Mesenchymal stem cell (in vitro differentiated cells and primary cell): ENCODE data around the gene ERI3.

Experiments used
- DNase-seq: peaks from one replicate; pipeline ENCODE4 v3.0.0-alpha.2; 2013
- H2AFZ ChIP-seq: one replicate; pipeline ENCODE4 v1.6.1; 2013; ENCODE audit warnings: low read depth, mild to moderate bottlenecking, control low read depth, inconsistent platforms, low read length, moderate library complexity
- H2AK5ac ChIP-seq: 2 replicates; pipeline ENCODE4 v1.6.1; 2013; ENCODE audit warnings: low read length, moderate library complexity, mild to moderate bottlenecking, inconsistent platforms; ENCODE audit not compliant: severe bottlenecking
- H2BK120ac ChIP-seq: one replicate; pipeline ENCODE4 v1.6.1; 2013; ENCODE audit warnings: low read depth, mild to moderate bottlenecking, inconsistent platforms, low read length, moderate library complexity
- H2BK12ac ChIP-seq, 2 experiments: one replicate each; pipeline ENCODE4 v1.6.1; 2013; ENCODE audit warnings: inconsistent platforms in 2 of 2, low read length in 2 of 2, mild to moderate bottlenecking in 2 of 2, moderate library complexity in 2 of 2, control low read depth in 1 of 2
- H2BK15ac ChIP-seq: one replicate; pipeline ENCODE4 v1.6.1; 2013; ENCODE audit warnings: mild to moderate bottlenecking, low read depth, inconsistent platforms; ENCODE audit not compliant: poor library complexity, severe bottlenecking
- H2BK5ac ChIP-seq: 2 replicates; pipeline ENCODE4 v1.6.1; 2013; ENCODE audit warnings: low read depth, mild to moderate bottlenecking, low read length, control low read depth, inconsistent platforms; ENCODE audit not compliant: poor library complexity, severe bottlenecking
- H3K14ac ChIP-seq, 2 experiments: one replicate each; pipeline ENCODE4 v1.6.1; 2013; ENCODE audit warnings: inconsistent platforms in 2 of 2, low read length in 2 of 2, control low read depth in 1 of 2, mild to moderate bottlenecking in 1 of 2, moderate library complexity in 1 of 2
- H3K18ac ChIP-seq, 2 experiments: one replicate each; pipeline ENCODE4 v1.6.1; 2013; ENCODE audit warnings: inconsistent platforms in 2 of 2, low read length in 2 of 2, control low read depth in 1 of 2, low read depth in 1 of 2, mild to moderate bottlenecking in 1 of 2
- H3K23ac ChIP-seq, 2 experiments: one replicate each; pipeline ENCODE4 v1.6.1; 2013; ENCODE audit warnings: inconsistent platforms in 2 of 2, low read length in 2 of 2, mild to moderate bottlenecking in 2 of 2, moderate library complexity in 2 of 2, control low read depth in 1 of 2
- H3K27ac ChIP-seq: 2 replicates; pipeline ENCODE4 v1.5.1; 2013; ENCODE audit warnings: mild to moderate bottlenecking, moderate library complexity, low read length, control low read depth, inconsistent platforms; ENCODE audit not compliant: poor library complexity, severe bottlenecking
- H3K27me3 ChIP-seq, 2 experiments: 2 replicates each; pipeline versions ENCODE4 v1.6.1 to v1.7.0; 2013; ENCODE audit warnings: low read length in 2 of 2, mild to moderate bottlenecking in 2 of 2, moderate library complexity in 2 of 2, control low read depth in 1 of 2, inconsistent platforms in 1 of 2; ENCODE audit not compliant: control insufficient read depth in 1 of 2, insufficient read depth in 1 of 2
- H3K36me3 ChIP-seq, 2 experiments: 2 replicates each; pipeline versions ENCODE4 v1.6.1 to v1.7.0; 2013; ENCODE audit warnings: low read length in 2 of 2, control low read depth in 1 of 2, inconsistent platforms in 1 of 2, low read depth in 1 of 2, mild to moderate bottlenecking in 1 of 2; ENCODE audit not compliant: insufficient read depth in 2 of 2, control insufficient read depth in 1 of 2
- H3K4ac ChIP-seq, 2 experiments: one replicate each; pipeline ENCODE4 v1.6.1; 2013; ENCODE audit warnings: inconsistent platforms in 2 of 2, low read length in 2 of 2, mild to moderate bottlenecking in 2 of 2, moderate library complexity in 2 of 2, control low read depth in 1 of 2, low read depth in 1 of 2
- H3K4me1 ChIP-seq: 2 replicates; pipeline ENCODE4 v1.6.1; 2013; ENCODE audit warnings: low read depth, low read length, control low read depth; ENCODE audit not compliant: control insufficient read depth, insufficient read depth
- H3K4me2 ChIP-seq: 2 replicates; pipeline ENCODE4 v1.6.1; 2013; ENCODE audit warnings: low read length, mild to moderate bottlenecking, inconsistent platforms; ENCODE audit not compliant: poor library complexity, severe bottlenecking
- H3K4me3 ChIP-seq, 2 experiments: 2 replicates each; pipeline versions ENCODE4 v1.5.1 to v1.7.0; 2013; ENCODE audit warnings: low read length in 2 of 2, mild to moderate bottlenecking in 2 of 2, control low read depth in 1 of 2, low read depth in 1 of 2; ENCODE audit not compliant: insufficient read depth in 1 of 2
- H3K79me1 ChIP-seq: replicated peaks from 2 replicates; pipeline ENCODE4 v1.6.1; 2013; ENCODE audit warnings: mild to moderate bottlenecking, control low read depth, low read length, inconsistent platforms; ENCODE audit not compliant: poor library complexity, severe bottlenecking
- H3K9ac ChIP-seq: 2 replicates; pipeline ENCODE4 v1.7.0; 2013; ENCODE audit warnings: mild to moderate bottlenecking, low read length, moderate library complexity
- H3K9me3 ChIP-seq: 2 replicates; pipeline ENCODE4 v1.7.0; 2013; ENCODE audit warnings: mild to moderate bottlenecking, low read length; ENCODE audit not compliant: control insufficient read depth
- H4K8ac ChIP-seq: one replicate; pipeline ENCODE4 v1.6.1; 2013; ENCODE audit warnings: inconsistent platforms, mild to moderate bottlenecking, low read length, moderate library complexity
- H4K91ac ChIP-seq: one replicate; pipeline ENCODE4 v1.6.1; 2013; ENCODE audit warnings: mild to moderate bottlenecking, low read length, inconsistent platforms
- WGBS: methylation state at CpG from one replicate; pipeline ENCODE4 v1.1.7; 2013; ENCODE audit warnings: mixed read lengths; 5-methylcytosine and 5-hydroxymethylcytosine counted together

ERI3 gene

GRCh38 chr1:44389437-44389836 is 34.4 kb upstream of the ERI3 start:
- Histone ChIP-seq H2AFZ (no peak overlapping the region), H3K14ac (no peak overlapping the region), H4K91ac (no peak overlapping the region), H2AK5ac (no peak overlapping the region), H3K4me3 (no peak overlapping the region), H3K27me3 (peaks cover 6 to 48% of the 10 kb centered on the region in 2 experiments), H2BK5ac (no peak overlapping the region), H2BK12ac (no peak overlapping the region), H3K27ac (no peak overlapping the region), H2BK15ac (no peak overlapping the region), H3K4ac (no peak overlapping the region), H3K23ac (no peak overlapping the region), H3K36me3 (no peaks in the 10 kb centered on the region), H4K8ac (no peak overlapping the region), H3K4me2 (no peak overlapping the region), H3K9me3 (no peaks in the 10 kb centered on the region), H2BK120ac (no peak overlapping the region), H3K9ac (no peak overlapping the region), H3K18ac (no peak overlapping the region), H3K4me1 (no peaks in the 10 kb centered on the region), H3K79me1 (no peaks in the 10 kb centered on the region)
- 81% methylated on average over 1 of the region's 1 CpG for WGBS
- no peak for DNase-seq

DNA sequence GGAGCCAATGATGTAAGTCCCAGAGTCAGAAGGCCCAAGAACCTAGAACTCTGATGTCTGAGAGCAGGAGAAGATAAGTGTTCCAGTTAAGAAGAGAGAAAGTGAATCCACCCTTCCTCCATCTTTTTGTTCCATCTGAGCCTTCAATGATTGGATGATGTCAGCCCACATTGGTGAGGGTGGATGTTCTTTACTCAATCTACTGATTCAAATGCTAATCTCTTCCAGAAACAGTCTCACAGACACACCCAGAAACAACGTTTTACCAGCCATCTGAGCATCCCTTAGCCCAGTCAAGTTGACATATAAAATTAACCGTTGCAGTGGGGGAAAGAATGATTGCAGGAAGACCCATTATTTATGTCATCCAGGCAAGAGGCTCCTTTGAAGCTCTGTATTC is 33.5 kb upstream of the ERI3 start:
- H3K27ac ChIP-seq: no peak overlapping the region
- no peaks in the 10 kb centered on the region for H3K9me3 ChIP-seq
- H3K14ac ChIP-seq: no peak overlapping the region
- H2AFZ ChIP-seq: no peak overlapping the region
- H3K27me3 ChIP-seq: peaks cover 9 to 42% of the 10 kb centered on the region in 2 experiments
- no peak overlapping the region for H2BK12ac ChIP-seq
- DNase-seq: no peak
- no peaks in the 10 kb centered on the region for H3K79me1 ChIP-seq
- H2BK15ac ChIP-seq: no peak overlapping the region
- H3K9ac ChIP-seq: no peak overlapping the region
- no peak overlapping the region for H4K8ac ChIP-seq
- no peak overlapping the region for H3K4ac ChIP-seq
- 78% methylated on average over 2 of the region's 2 CpGs for WGBS
- no peak overlapping the region for H3K4me3 ChIP-seq
- no peaks in the 10 kb centered on the region for H3K36me3 ChIP-seq
- H2BK120ac ChIP-seq: no peak overlapping the region
- H3K18ac ChIP-seq: no peak overlapping the region
- H2BK5ac ChIP-seq: no peak overlapping the region
- no peak overlapping the region for H2AK5ac ChIP-seq
- no peak overlapping the region for H3K23ac ChIP-seq
- no peak overlapping the region for H3K4me2 ChIP-seq
- no peak overlapping the region for H4K91ac ChIP-seq
- no peaks in the 10 kb centered on the region for H3K4me1 ChIP-seq

DNA sequence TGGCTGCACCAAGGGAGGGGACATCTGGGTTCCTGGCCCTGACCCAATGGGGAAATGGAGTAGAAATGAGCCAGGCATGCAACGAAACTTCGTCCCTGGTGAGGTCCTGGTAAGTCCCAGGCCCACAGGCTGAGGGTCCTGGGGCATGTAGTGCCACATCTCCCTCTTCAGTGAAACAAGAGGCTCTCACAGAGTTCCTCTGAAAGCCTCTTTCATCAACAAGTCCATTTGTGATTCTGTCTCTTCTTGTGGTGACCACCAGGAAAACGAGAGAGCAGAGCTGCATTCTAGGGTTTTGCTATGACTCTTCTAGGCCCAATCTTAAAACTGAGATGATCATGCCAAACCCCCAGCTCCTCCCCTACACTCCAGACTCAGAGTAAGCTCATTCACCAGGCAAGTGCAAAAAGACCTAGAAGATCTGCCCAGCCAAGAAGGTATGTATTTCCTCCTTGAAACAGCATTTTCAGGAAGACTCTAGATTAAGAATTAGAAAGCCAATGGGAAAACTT is 25.7 kb upstream of the ERI3 start:
- H3K27me3 ChIP-seq: peaks cover 29 to 42% of the 10 kb centered on the region in 2 experiments
- H3K9ac ChIP-seq: no peak overlapping the region
- H3K23ac ChIP-seq: peak overlapping the region in 1 of 2 experiments; percentile 9
- H3K14ac ChIP-seq: no peak overlapping the region
- no peaks in the 10 kb centered on the region for H3K4me1 ChIP-seq
- H3K4me2 ChIP-seq: no peak overlapping the region
- no peaks in the 10 kb centered on the region for H3K9me3 ChIP-seq
- no peaks in the 10 kb centered on the region for H3K79me1 ChIP-seq
- H2AFZ ChIP-seq: no peak overlapping the region
- no peak overlapping the region for H2BK120ac ChIP-seq
- no peaks in the 10 kb centered on the region for H3K36me3 ChIP-seq
- no peak overlapping the region for H3K4ac ChIP-seq
- 70% methylated on average over 3 of the region's 3 CpGs for WGBS
- no peak overlapping the region for H3K4me3 ChIP-seq
- H4K8ac ChIP-seq: no peak overlapping the region
- H2BK5ac ChIP-seq: no peak overlapping the region
- H2BK15ac ChIP-seq: no peak overlapping the region
- H3K27ac ChIP-seq: no peak overlapping the region
- no peak overlapping the region for H2BK12ac ChIP-seq
- H2AK5ac ChIP-seq: no peak overlapping the region
- peak overlapping the region; percentile 40 for H4K91ac ChIP-seq
- no peak overlapping the region for H3K18ac ChIP-seq
- no peak for DNase-seq

GRCh38 chr1:44377925-44378784 is 23.1 kb upstream of the ERI3 start:
- peak; percentile 57 for DNase-seq
- Histone ChIP-seq H3K9ac (no peak overlapping the region), H3K14ac (no peak overlapping the region), H3K79me1 (no peaks in the 10 kb centered on the region), H3K27me3 (peaks cover 25 to 41% of the 10 kb centered on the region in 2 experiments), H2BK12ac (no peak overlapping the region), H2AFZ (no peak overlapping the region), H3K9me3 (no peaks in the 10 kb centered on the region), H3K4me2 (no peak overlapping the region), H2BK120ac (no peak overlapping the region), H3K4me1 (no peaks in the 10 kb centered on the region), H2AK5ac (no peak overlapping the region), H2BK15ac (no peak overlapping the region), H3K23ac (no peak overlapping the region), H3K4ac (no peak overlapping the region), H4K8ac (no peak overlapping the region), H3K4me3 (no peak overlapping the region), H3K18ac (no peak overlapping the region), H3K36me3 (no peaks in the 10 kb centered on the region), H2BK5ac (no peak overlapping the region), H4K91ac (no peak overlapping the region), H3K27ac (no peak overlapping the region)
- 68% methylated on average over 12 of the region's 12 CpGs for WGBS
